Measurements from ENCODE around the gene SKIDA1. TPM values are rescaled to one million over a fixed set of nuclear protein-coding genes. Genes with fewer than 3 reads are reported as not detected.

SKIDA1 gene
- total RNA-seq, 1 donor from 2014 or later: 0.52 TPM

- no peak for DNase-seq (ENCODE audit: low read depth)
- no peak for TF ChIP-seq CTCF (conservative IDR thresholded peaks at IDR 0.05; ENCODE audit: low read depth, low read length)
- H3K4me3 ChIP-seq (ENCODE audit: low read depth, low read length): peak overlapping the region; percentile 72
Measured at GRCh38 chr10:21532694-21533466, 7.4 kb upstream of the SKIDA1 start.

- H3K4me3 ChIP-seq (ENCODE audit: low read depth, low read length): no peak overlapping the region
- TF ChIP-seq CTCF (conservative IDR thresholded peaks at IDR 0.05; ENCODE audit: low read depth, low read length): no peak
- DNase-seq (ENCODE audit: low read depth): no peak
Measured at GRCh38 chr10:21531164-21531563, 5.7 kb upstream of the SKIDA1 start.

GRCh38 chr10:21530641-21531040 lies 5.2 kb upstream of the SKIDA1 start:
- no peak for DNase-seq (ENCODE audit: low read depth)
- H3K4me3 ChIP-seq (ENCODE audit: low read depth, low read length): no peak overlapping the region
- TF ChIP-seq CTCF (conservative IDR thresholded peaks at IDR 0.05; ENCODE audit: low read depth, low read length): no peak

GRCh38 chr10:21530168-21530567 lies 4.7 kb upstream of the SKIDA1 start:
- DNase-seq (ENCODE audit: low read depth): no peak
- H3K4me3 ChIP-seq (ENCODE audit: low read depth, low read length): no peak overlapping the region
- TF ChIP-seq CTCF (conservative IDR thresholded peaks at IDR 0.05; ENCODE audit: low read depth, low read length): no peak

GRCh38 chr10:21529032-21529910 lies 3.8 kb upstream of the SKIDA1 start:
- no peak for DNase-seq (ENCODE audit: low read depth)
- peak overlapping the region; percentile 76 for H3K4me3 ChIP-seq (ENCODE audit: low read depth, low read length)
- TF ChIP-seq CTCF (conservative IDR thresholded peaks at IDR 0.05; ENCODE audit: low read depth, low read length): no peak

- H3K4me3 ChIP-seq (ENCODE audit: low read depth, low read length): peak overlapping the region; percentile 76
- no peak for TF ChIP-seq CTCF (conservative IDR thresholded peaks at IDR 0.05; ENCODE audit: low read depth, low read length)
- DNase-seq (ENCODE audit: low read depth): no peak
Measured at GRCh38 chr10:21528236-21529031, 3.0 kb upstream of the SKIDA1 start.
